Measurements from ENCODE around the gene MIEF1. TPM values are rescaled to one million over a fixed set of nuclear protein-coding genes. Genes with fewer than 3 reads are reported as not detected.
A peak's percentile ranks its signal among the peaks of the same experiment; 100 is the strongest.

MIEF1 gene
- polyA plus RNA-seq, 1 experiment, result 21.0 TPM

GRCh38 chr22:39471381-39472141 is 30.5 kb upstream of the MIEF1 start:
- Histone ChIP-seq H3K27me3 (ENCODE audit: control insufficient read depth, insufficient read depth, low read length) (no peaks in the 10 kb centered on the region), H3K4me3 (ENCODE audit: low read depth, low read length) (no peak overlapping the region), H3K36me3 (ENCODE audit: control insufficient read depth, insufficient read depth, low read length) (no peaks in the 10 kb centered on the region)
- peak; percentile 30 for DNase-seq (ENCODE audit: low read depth)
- ChIA-PET POLR2A (no interaction called here), CTCF (interaction anchor here (0.6 to 2.8 kb wide), 5 partner anchors 10 to 130 kb away, joined by 3 to 14 read pairs (median 4); no protein-coding TSS in a partner anchor)
- no peak for TF ChIP-seq CTCF (IDR thresholded peaks at IDR 0.05; ENCODE audit: insufficient read depth, low read depth, low read length)

GRCh38 chr22:39472570-39473556 is 29.2 kb upstream of the MIEF1 start:
- TF ChIP-seq CTCF (IDR thresholded peaks at IDR 0.05; ENCODE audit: insufficient read depth, low read depth, low read length), result no peak
- Histone ChIP-seq H3K4me3 (ENCODE audit: low read depth, low read length) (no peak overlapping the region), H3K27me3 (ENCODE audit: control insufficient read depth, insufficient read depth, low read length) (no peaks in the 10 kb centered on the region), H3K36me3 (ENCODE audit: control insufficient read depth, insufficient read depth, low read length) (no peaks in the 10 kb centered on the region)
- DNase-seq (ENCODE audit: low read depth), result no peak
- ChIA-PET CTCF (interaction anchor here (2.8 to 3.2 kb wide), 2 partner anchors 21 to 24 kb away, joined by 14 to 20 read pairs; no protein-coding TSS in a partner anchor), POLR2A (no interaction called here)

GRCh38 chr22:39473851-39474250 is 28.2 kb upstream of the MIEF1 start:
- DNase-seq (ENCODE audit: low read depth), result no peak
- Histone ChIP-seq H3K36me3 (ENCODE audit: control insufficient read depth, insufficient read depth, low read length) (no peaks in the 10 kb centered on the region), H3K4me3 (ENCODE audit: low read depth, low read length) (no peak overlapping the region), H3K27me3 (ENCODE audit: control insufficient read depth, insufficient read depth, low read length) (no peaks in the 10 kb centered on the region)
- POLR2A ChIA-PET, result no interaction called here
- no peak for TF ChIP-seq CTCF (IDR thresholded peaks at IDR 0.05; ENCODE audit: insufficient read depth, low read depth, low read length)
- CTCF ChIA-PET, result interaction anchor here (0.7 to 3.2 kb wide), 3 partner anchors 16 to 23 kb away, joined by 3 to 20 read pairs (median 3); no protein-coding TSS in a partner anchor

- CTCF ChIA-PET, result interaction anchor here (0.7 to 3.2 kb wide), 4 partner anchors 16 to 40 kb away, joined by 3 to 20 read pairs (median 6); no protein-coding TSS in a partner anchor
- Histone ChIP-seq H3K4me3 (ENCODE audit: low read depth, low read length) (no peak overlapping the region), H3K36me3 (ENCODE audit: control insufficient read depth, insufficient read depth, low read length) (no peaks in the 10 kb centered on the region), H3K27me3 (ENCODE audit: control insufficient read depth, insufficient read depth, low read length) (no peaks in the 10 kb centered on the region)
- POLR2A ChIA-PET, result interaction anchor here (0.6 kb wide), 2 partner anchors 45 to 70 kb away, joined by 3 to 4 read pairs; no protein-coding TSS in a partner anchor
- TF ChIP-seq CTCF (IDR thresholded peaks at IDR 0.05; ENCODE audit: insufficient read depth, low read depth, low read length), result no peak
- DNase-seq (ENCODE audit: low read depth), result no peak
Measured at GRCh38 chr22:39474351-39475111, 27.6 kb upstream of the MIEF1 start.
